Vagina (tissue), 2 donors: Measurements from ENCODE around the gene RASAL2. TPM values are rescaled to one million over a fixed set of nuclear protein-coding genes. Genes with fewer than 3 reads are reported as not detected.

Experiments used
- DNase-seq, 2 donors: peaks; one replicate each; pipeline ENCODE4 v3.0.0-alpha.2; 2017; ENCODE audit errors: extremely low spot score in 2 of 2
- H3K27ac ChIP-seq: fragments of 200-600 bp; sonication (generic); one replicate; pipeline ENCODE4 v1.5.1; 2019
- H3K27me3 ChIP-seq: fragments of 200-600 bp; sonication (generic); one replicate; pipeline ENCODE4 v1.5.1; 2019
- H3K36me3 ChIP-seq, 2 donors: fragments of 200-600 bp; sonication (generic); one replicate each; pipeline ENCODE4 v1.5.1; 2017 to 2019
- H3K4me1 ChIP-seq: fragments of 200-600 bp; sonication (generic); one replicate; pipeline ENCODE4 v1.5.1; 2019
- H3K4me3 ChIP-seq, 2 donors: fragments of 200-600 bp; sonication (generic); 1 replicate in 1 of 2; 2 replicates in 1 of 2; pipeline ENCODE4 v1.5.1; 2016 to 2019
- H3K9me3 ChIP-seq: fragments of 200-600 bp; sonication (generic); one replicate; pipeline ENCODE4 v1.5.1; 2019
- CTCF ChIP-seq, 3 experiments: fragments of 450-650 bp in 2 of 3; fragments of 200-600 bp in 1 of 3; sonication (generic) in 1 of 3; IDR thresholded peaks; one replicate each; pipeline ENCODE4 v1.5.1; 2017 to 2019; ENCODE audit warnings: antibody characterized with exemption in 3 of 3, mild to moderate bottlenecking in 2 of 3, moderate library complexity in 2 of 3
- POLR2A ChIP-seq, 2 donors: fragments of 450-650 bp; IDR thresholded peaks; one replicate each; pipeline ENCODE4 v1.6.1; 2017; ENCODE audit warnings: antibody characterized with exemption in 2 of 2, mild to moderate bottlenecking in 2 of 2, moderate library complexity in 2 of 2
- POLR2AphosphoS5 ChIP-seq, 2 donors: sonication (generic); formaldehyde crosslinking; IDR thresholded peaks; one replicate each; pipeline ENCODE4 v1.9.0; 2017; ENCODE audit warnings: antibody characterized with exemption in 2 of 2, mild to moderate bottlenecking in 2 of 2, low read depth in 1 of 2; ENCODE audit not compliant: insufficient read depth in 1 of 2
- intact Hi-C: fragments of 100-400 bp; cut with DNase I; formaldehyde crosslinking; loops from one replicate; pipeline ENCODE4 v1.15.1; 2023
- total RNA-seq: library from RNA; depleted of rRNA; stranded (reverse); fragments of >200 nt; gene quantifications from one replicate; pipeline ENCODE4 v1.2.3, GENCODE V29; 2016

RASAL2 gene
- total RNA-seq, 1 donor from 2014 or later = 25.5 TPM

GRCh38 chr1:178412400-178412770 is 318.5 kb downstream of the RASAL2 start:
- Histone ChIP-seq H3K4me1 (no peaks in the 10 kb centered on the region), H3K27ac (no peak overlapping the region), H3K36me3 (no peaks in the 10 kb centered on the region), H3K27me3 (no peaks in the 10 kb centered on the region), H3K4me3 (no peak overlapping the region), H3K9me3 (no peaks in the 10 kb centered on the region)
- TF ChIP-seq CTCF (IDR thresholded peaks at IDR 0.05) (no peak), POLR2A (IDR thresholded peaks at IDR 0.05) (no peak), POLR2AphosphoS5 (IDR thresholded peaks at IDR 0.05; ENCODE audit: insufficient read depth in 1 of 2, low read depth in 1 of 2) (no peak)
- no peak for DNase-seq
- intact Hi-C loops = no loop called here

- intact Hi-C loops = no loop called here
- TF ChIP-seq POLR2AphosphoS5 (IDR thresholded peaks at IDR 0.05; ENCODE audit: insufficient read depth in 1 of 2, low read depth in 1 of 2) (peak in 1 of 2 donors; percentile 39), CTCF (IDR thresholded peaks at IDR 0.05) (no peak)
- Histone ChIP-seq H3K4me3 (no peak overlapping the region), H3K27me3 (no peaks in the 10 kb centered on the region), H3K4me1 (no peaks in the 10 kb centered on the region), H3K27ac (no peak overlapping the region), H3K9me3 (no peaks in the 10 kb centered on the region), H3K36me3 (no peaks in the 10 kb centered on the region)
- no peak for DNase-seq
These were observed 324.0 kb downstream of the RASAL2 start for GRCh38 chr1:178417858-178418257.

GRCh38 chr1:178418284-178418955 is 324.5 kb downstream of the RASAL2 start:
- intact Hi-C loops = no loop called here
- DNase-seq = no peak
- H3K9me3 ChIP-seq = no peaks in the 10 kb centered on the region
- H3K4me1 ChIP-seq = no peaks in the 10 kb centered on the region
- H3K4me3 ChIP-seq = no peak overlapping the region
- TF ChIP-seq CTCF (IDR thresholded peaks at IDR 0.05) = no peak
- TF ChIP-seq POLR2AphosphoS5 (IDR thresholded peaks at IDR 0.05; ENCODE audit: insufficient read depth in 1 of 2, low read depth in 1 of 2) = no peak
- TF ChIP-seq POLR2A (IDR thresholded peaks at IDR 0.05) = no peak
- H3K36me3 ChIP-seq = no peaks in the 10 kb centered on the region
- H3K27ac ChIP-seq = no peak overlapping the region
- H3K27me3 ChIP-seq = no peaks in the 10 kb centered on the region

- Histone ChIP-seq H3K27ac (no peak overlapping the region), H3K9me3 (no peaks in the 10 kb centered on the region), H3K36me3 (no peaks in the 10 kb centered on the region), H3K4me3 (no peak overlapping the region), H3K27me3 (no peaks in the 10 kb centered on the region), H3K4me1 (peaks cover 18% of the 10 kb centered on the region)
- intact Hi-C loops = no loop called here
- TF ChIP-seq POLR2AphosphoS5 (IDR thresholded peaks at IDR 0.05; ENCODE audit: insufficient read depth in 1 of 2, low read depth in 1 of 2) (peak in 1 of 2 donors; percentile 43), CTCF (IDR thresholded peaks at IDR 0.05) (no peak), POLR2A (IDR thresholded peaks at IDR 0.05) (no peak)
- DNase-seq = no peak
These were observed 340.5 kb downstream of the RASAL2 start for GRCh38 chr1:178434360-178434759.

GRCh38 chr1:178434899-178435435 is 341.1 kb downstream of the RASAL2 start:
- no peaks in the 10 kb centered on the region for H3K27me3 ChIP-seq
- no peak overlapping the region for H3K4me3 ChIP-seq
- H3K4me1 ChIP-seq = peaks cover 18% of the 10 kb centered on the region
- H3K9me3 ChIP-seq = no peaks in the 10 kb centered on the region
- TF ChIP-seq CTCF (IDR thresholded peaks at IDR 0.05) = no peak
- no peak for TF ChIP-seq POLR2A (IDR thresholded peaks at IDR 0.05)
- no peak for TF ChIP-seq POLR2AphosphoS5 (IDR thresholded peaks at IDR 0.05; ENCODE audit: insufficient read depth in 1 of 2, low read depth in 1 of 2)
- no peaks in the 10 kb centered on the region for H3K36me3 ChIP-seq
- DNase-seq = no peak
- intact Hi-C loops = no loop called here
- H3K27ac ChIP-seq = no peak overlapping the region
